GM18499 (cell line): Measurements from ENCODE around the gene ZNF738.

ENCODE experiments used
- ATAC-seq: cut with Tn5 transposase; IDR thresholded peaks from one replicate; pipeline ENCODE4 v1.9.1; 2021; ENCODE audit warnings: moderate number of reproducible peaks; ENCODE audit not compliant: insufficient read depth, unreplicated experiment

The ZNF738 gene

DNA sequence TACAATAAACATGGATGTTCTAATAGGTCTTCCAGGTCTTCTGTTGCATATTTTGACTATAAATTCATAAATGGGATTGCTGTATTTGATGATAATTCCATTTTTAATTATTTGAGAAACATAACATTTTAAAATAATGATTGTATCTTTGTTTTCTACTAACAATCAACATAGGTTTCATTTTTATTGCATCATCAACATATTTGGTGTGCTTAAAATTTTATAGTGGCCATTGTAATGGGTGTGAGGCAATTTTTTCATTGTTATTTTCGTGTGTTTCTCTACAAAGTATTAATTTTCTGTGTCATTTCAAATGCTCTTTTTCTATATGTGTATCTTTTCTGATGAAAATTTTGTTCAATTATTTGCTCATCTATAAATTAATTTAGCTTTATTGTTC, 51.4 kb downstream of the ZNF738 start:
- no peak for ATAC-seq

- no peak for ATAC-seq
These were observed 63.4 kb downstream of the ZNF738 start for GRCh38 chr19:21422244-21422643.

DNA sequence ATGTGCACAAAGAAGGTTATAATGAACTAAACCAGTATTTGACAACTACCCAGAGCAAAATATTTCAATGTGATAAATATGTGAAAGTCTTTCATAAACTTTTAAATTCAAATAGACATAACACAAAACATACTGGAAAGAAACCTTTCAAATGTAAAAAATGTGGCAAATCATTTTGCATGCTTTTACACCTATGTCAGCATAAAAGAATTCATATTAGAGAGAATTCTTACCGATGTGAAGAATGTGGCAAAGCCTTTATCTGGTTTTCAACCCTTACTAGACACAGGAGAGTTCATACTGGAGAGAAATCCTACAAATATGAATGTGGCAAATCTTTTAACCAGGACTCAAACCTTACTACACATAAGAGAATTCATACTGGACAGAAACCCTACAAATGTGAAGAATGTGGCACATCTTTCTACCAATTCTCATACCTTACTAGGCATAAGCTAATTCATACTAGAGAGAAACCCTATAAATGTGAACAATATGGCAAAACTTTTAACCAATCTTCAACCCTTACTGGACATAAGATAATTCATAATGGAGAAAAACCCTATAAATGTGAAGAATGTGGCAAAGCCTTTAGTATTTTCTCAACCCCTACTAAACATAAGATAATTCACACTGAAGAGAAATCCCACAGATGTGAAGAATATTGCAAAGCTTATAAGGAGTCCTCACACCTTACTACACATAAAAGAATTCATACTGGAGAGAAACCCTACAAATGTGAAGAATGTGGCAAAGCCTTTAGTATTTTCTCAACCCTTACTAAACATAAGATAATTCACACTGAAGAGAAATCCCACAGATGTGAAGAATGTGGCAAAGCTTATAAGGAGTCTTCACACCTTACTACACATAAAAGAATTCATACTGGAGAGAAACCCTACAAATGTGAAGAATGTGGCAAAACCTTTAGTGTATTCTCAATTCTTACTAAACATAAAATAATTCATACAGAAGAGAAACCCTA, 64.5 kb downstream of the ZNF738 start:
- no peak for ATAC-seq
